ENCODE measurements around the gene SOD3.
A peak's percentile ranks its signal among the peaks of the same experiment; 100 is the strongest.

The SOD3 gene

DNA sequence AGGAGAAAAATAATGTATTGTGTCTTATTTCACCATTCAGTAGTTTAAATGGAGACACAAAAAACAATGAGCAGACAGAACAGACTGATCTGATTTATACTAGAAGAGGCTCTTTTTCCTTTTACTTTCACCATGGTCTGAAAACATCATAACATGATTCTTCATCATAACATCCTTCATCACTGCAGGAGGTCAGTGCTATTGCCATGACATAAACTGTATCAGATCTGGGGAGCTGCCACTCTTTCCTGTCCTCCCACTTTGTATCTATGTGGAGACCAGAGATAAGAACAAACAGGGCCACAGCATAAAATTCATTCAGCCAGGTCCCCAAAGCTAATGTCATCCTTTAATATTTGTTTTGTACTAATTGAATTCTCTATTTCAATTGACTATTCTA lies 25.2 kb downstream of the SOD3 start:
- TF ChIP-seq, protein P1, sequence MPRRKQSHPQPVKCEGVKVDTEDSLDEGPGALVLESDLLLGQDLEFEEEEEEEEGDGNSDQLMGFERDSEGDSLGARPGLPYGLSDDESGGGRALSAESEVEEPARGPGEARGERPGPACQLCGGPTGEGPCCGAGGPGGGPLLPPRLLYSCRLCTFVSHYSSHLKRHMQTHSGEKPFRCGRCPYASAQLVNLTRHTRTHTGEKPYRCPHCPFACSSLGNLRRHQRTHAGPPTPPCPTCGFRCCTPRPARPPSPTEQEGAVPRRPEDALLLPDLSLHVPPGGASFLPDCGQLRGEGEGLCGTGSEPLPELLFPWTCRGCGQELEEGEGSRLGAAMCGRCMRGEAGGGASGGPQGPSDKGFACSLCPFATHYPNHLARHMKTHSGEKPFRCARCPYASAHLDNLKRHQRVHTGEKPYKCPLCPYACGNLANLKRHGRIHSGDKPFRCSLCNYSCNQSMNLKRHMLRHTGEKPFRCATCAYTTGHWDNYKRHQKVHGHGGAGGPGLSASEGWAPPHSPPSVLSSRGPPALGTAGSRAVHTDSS (tag by site-specific recombination; IDR thresholded peaks at IDR 0.05): 0 out of 2 replicates have a peak, but pooled peaks have one; percentile 27
- no peak for TF ChIP-seq ZNF404 (tag by site-specific recombination; IDR thresholded peaks at IDR 0.05)
- CTCF ChIA-PET: no interaction called here

DNA sequence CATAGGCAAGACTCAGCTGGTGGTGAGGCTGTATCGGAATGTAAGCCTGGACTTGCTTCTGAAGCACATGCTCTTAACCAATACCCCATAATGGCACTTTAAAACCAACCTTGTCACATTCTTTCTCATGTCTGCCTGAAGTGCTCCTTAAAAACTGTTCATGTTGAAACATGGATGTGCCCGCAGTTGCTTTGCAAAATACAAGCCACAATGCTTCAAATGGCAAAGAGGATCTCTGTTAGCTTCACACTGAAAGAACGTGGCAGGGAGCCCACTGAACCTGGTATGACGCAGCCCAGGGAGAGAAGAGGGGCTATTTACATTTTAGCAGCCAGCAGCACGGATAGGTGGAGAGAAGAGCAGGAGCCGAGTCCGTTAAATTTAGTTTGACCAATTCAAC lies 29.3 kb downstream of the SOD3 start:
- CTCF ChIA-PET: interaction anchor here (0.5 kb wide), 1 partner anchor 150 kb away, joined by 3 read pairs; no protein-coding TSS in a partner anchor
- no peaks in the 10 kb centered on the region for H3K4me1 ChIP-seq (ENCODE audit: control insufficient read depth, insufficient read depth, low read length)

More for the DNA sequence above, 25.2 kb downstream of the SOD3 start:
- POLR2A ChIA-PET: no interaction called here
- no peaks in the 10 kb centered on the region for H3K9me3 ChIP-seq (ENCODE audit: control insufficient read depth, insufficient read depth, low read depth, low read length)
- H3K4me3 ChIP-seq (ENCODE audit: low read depth, low read length): no peak overlapping the region
- no peaks in the 10 kb centered on the region for H3K4me1 ChIP-seq (ENCODE audit: control insufficient read depth, insufficient read depth, low read length)
- no peak overlapping the region for H3K27ac ChIP-seq (ENCODE audit: extremely low read depth, low read depth, low read length)
- no peaks in the 10 kb centered on the region for H3K36me3 ChIP-seq (ENCODE audit: control insufficient read depth in 2 of 2, insufficient read depth in 1 of 2, low read length in 2 of 2)

DNA sequence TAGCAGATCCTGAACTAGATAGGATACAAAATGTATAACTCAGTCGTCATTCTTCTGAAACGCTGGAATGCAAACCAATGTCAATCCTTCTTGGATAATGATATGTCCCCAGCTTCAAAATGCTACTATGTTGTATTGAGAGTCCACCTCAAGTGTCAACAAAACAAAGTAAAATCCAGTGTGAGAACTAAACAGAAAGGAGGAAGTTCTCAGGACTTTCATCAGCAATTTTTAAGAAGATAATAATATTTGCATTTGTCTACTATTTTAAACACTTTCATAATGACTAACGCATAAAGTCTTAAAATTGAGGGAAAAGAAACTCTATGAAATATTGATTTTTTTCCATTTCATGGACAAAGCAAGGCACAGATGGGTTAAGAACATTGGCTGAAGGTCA lies 36.3 kb downstream of the SOD3 start:
- Histone ChIP-seq H3K36me3 (ENCODE audit: control insufficient read depth in 2 of 2, insufficient read depth in 1 of 2, low read length in 2 of 2) (no peaks in the 10 kb centered on the region), H3K4me1 (ENCODE audit: control insufficient read depth, insufficient read depth, low read length) (no peaks in the 10 kb centered on the region), H3K9me3 (ENCODE audit: control insufficient read depth, insufficient read depth, low read depth, low read length) (no peaks in the 10 kb centered on the region), H3K27ac (ENCODE audit: extremely low read depth, low read depth, low read length) (no peak overlapping the region), H3K4me3 (ENCODE audit: low read depth, low read length) (no peak overlapping the region)
- CTCF ChIA-PET: interaction anchor here (0.9 kb wide), 1 partner anchor 148 kb away, joined by 4 read pairs; no protein-coding TSS in a partner anchor
- POLR2A ChIA-PET: no interaction called here
- no peak for TF ChIP-seq ZNF114 (tag by site-specific recombination; IDR thresholded peaks at IDR 0.05)
- no peak for TF ChIP-seq ZNF677 (tag by site-specific recombination; IDR thresholded peaks at IDR 0.05)
- TF ChIP-seq GLIS1 (tag by site-specific recombination; IDR thresholded peaks at IDR 0.05): no peak
- TF ChIP-seq SP2 (tag by site-specific recombination; IDR thresholded peaks at IDR 0.05): no peak
- no peak for TF ChIP-seq ZNF394 (tag by site-specific recombination; IDR thresholded peaks at IDR 0.05; ENCODE audit: borderline replicate concordance)

More for the DNA sequence above, 29.3 kb downstream of the SOD3 start:
- Histone ChIP-seq H3K4me3 (ENCODE audit: low read depth, low read length) (no peak overlapping the region), H3K9me3 (ENCODE audit: control insufficient read depth, insufficient read depth, low read depth, low read length) (no peaks in the 10 kb centered on the region), H3K36me3 (ENCODE audit: control insufficient read depth in 2 of 2, insufficient read depth in 1 of 2, low read length in 2 of 2) (no peaks in the 10 kb centered on the region), H3K27ac (ENCODE audit: extremely low read depth, low read depth, low read length) (no peak overlapping the region)
- POLR2A ChIA-PET: no interaction called here
- TF ChIP-seq SP2 (tag by site-specific recombination; IDR thresholded peaks at IDR 0.05): no peak
- no peak for TF ChIP-seq ZSCAN23 (tag by site-specific recombination; IDR thresholded peaks at IDR 0.05)
- no peak for TF ChIP-seq ZNF560 (tag by site-specific recombination; IDR thresholded peaks at IDR 0.05; ENCODE audit: borderline replicate concordance)
- no peak for TF ChIP-seq ZNF16 (tag by site-specific recombination; IDR thresholded peaks at IDR 0.05; ENCODE audit: low read depth)
- TF ChIP-seq, protein P2, sequence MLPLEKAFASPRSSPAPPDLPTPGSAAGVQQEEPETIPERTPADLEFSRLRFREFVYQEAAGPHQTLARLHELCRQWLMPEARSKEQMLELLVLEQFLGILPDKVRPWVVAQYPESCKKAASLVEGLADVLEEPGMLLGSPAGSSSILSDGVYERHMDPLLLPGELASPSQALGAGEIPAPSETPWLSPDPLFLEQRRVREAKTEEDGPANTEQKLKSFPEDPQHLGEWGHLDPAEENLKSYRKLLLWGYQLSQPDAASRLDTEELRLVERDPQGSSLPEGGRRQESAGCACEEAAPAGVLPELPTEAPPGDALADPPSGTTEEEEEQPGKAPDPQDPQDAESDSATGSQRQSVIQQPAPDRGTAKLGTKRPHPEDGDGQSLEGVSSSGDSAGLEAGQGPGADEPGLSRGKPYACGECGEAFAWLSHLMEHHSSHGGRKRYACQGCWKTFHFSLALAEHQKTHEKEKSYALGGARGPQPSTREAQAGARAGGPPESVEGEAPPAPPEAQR (tag by site-specific recombination; IDR thresholded peaks at IDR 0.05): no peak
- TF ChIP-seq, protein P3, sequence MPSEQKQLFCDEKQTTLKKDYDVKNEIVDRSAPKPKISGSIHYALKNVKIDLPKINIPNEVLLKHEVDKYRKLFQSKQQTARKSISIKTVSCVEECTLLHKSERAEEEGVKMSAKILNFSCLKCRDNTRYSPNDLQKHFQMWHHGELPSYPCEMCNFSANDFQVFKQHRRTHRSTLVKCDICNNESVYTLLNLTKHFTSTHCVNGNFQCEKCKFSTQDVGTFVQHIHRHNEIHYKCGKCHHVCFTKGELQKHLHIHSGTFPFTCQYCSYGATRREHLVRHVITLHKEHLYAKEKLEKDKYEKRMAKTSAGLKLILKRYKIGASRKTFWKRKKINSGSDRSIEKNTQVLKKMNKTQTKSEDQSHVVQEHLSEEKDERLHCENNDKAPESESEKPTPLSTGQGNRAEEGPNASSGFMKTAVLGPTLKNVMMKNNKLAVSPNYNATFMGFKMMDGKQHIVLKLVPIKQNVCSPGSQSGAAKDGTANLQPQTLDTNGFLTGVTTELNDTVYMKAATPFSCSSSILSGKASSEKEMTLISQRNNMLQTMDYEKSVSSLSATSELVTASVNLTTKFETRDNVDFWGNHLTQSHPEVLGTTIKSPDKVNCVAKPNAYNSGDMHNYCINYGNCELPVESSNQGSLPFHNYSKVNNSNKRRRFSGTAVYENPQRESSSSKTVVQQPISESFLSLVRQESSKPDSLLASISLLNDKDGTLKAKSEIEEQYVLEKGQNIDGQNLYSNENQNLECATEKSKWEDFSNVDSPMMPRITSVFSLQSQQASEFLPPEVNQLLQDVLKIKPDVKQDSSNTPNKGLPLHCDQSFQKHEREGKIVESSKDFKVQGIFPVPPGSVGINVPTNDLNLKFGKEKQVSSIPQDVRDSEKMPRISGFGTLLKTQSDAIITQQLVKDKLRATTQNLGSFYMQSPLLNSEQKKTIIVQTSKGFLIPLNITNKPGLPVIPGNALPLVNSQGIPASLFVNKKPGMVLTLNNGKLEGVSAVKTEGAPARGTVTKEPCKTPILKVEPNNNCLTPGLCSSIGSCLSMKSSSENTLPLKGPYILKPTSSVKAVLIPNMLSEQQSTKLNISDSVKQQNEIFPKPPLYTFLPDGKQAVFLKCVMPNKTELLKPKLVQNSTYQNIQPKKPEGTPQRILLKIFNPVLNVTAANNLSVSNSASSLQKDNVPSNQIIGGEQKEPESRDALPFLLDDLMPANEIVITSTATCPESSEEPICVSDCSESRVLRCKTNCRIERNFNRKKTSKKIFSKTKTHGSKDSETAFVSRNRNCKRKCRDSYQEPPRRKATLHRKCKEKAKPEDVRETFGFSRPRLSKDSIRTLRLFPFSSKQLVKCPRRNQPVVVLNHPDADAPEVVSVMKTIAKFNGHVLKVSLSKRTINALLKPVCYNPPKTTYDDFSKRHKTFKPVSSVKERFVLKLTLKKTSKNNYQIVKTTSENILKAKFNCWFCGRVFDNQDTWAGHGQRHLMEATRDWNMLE (tag by site-specific recombination; conservative IDR thresholded peaks at IDR 0.05; ENCODE audit: low read depth): no peak
- TF ChIP-seq ZNF585B (tag by site-specific recombination; IDR thresholded peaks at IDR 0.05): no peak

All from HEK293 (cell line).